HUES48 (cell line): ENCODE measurements around the gene KLHL33.
"Not testable (repeated sequence)": the region's sequence is repeated elsewhere in the genome, so short reads cannot be mapped to it uniquely, and the experiment has no call there.

Source experiments
- H3K27ac ChIP-seq: one replicate; pipeline ENCODE4 v1.7.0; 2013; ENCODE audit warnings: low read depth, low read length, inconsistent platforms
- H3K27me3 ChIP-seq: 2 replicates; pipeline ENCODE4 v1.6.1; 2013; ENCODE audit warnings: mild to moderate bottlenecking, low read length; ENCODE audit not compliant: control insufficient read depth, insufficient read depth
- H3K36me3 ChIP-seq: 2 replicates; pipeline ENCODE4 v1.6.1; 2013; ENCODE audit warnings: low read length; ENCODE audit not compliant: control insufficient read depth, insufficient read depth
- H3K4me1 ChIP-seq: 2 replicates; pipeline ENCODE4 v1.6.1; 2013; ENCODE audit warnings: mild to moderate bottlenecking, low read length; ENCODE audit not compliant: control insufficient read depth, insufficient read depth
- H3K4me3 ChIP-seq: 2 replicates; pipeline ENCODE4 v1.5.1; 2013; ENCODE audit warnings: mild to moderate bottlenecking, low read depth, low read length
- H3K9ac ChIP-seq: 2 replicates; pipeline ENCODE4 v1.6.1; 2013; ENCODE audit warnings: mild to moderate bottlenecking, low read depth, low read length, moderate library complexity
- H3K9me3 ChIP-seq: 2 replicates; pipeline ENCODE4 v1.6.1; 2013; ENCODE audit warnings: low read length; ENCODE audit not compliant: control insufficient read depth, insufficient read depth

The KLHL33 gene

GRCh38 chr14:20443650-20444049 is 7.7 kb upstream of the KLHL33 start:
- H3K9ac ChIP-seq, H3K27me3 ChIP-seq, H3K4me3 ChIP-seq, H3K27ac ChIP-seq, H3K4me1 ChIP-seq, H3K9me3 ChIP-seq: not testable (repeated sequence)
- peaks cover 37% of the 10 kb centered on the region for H3K36me3 ChIP-seq

DNA sequence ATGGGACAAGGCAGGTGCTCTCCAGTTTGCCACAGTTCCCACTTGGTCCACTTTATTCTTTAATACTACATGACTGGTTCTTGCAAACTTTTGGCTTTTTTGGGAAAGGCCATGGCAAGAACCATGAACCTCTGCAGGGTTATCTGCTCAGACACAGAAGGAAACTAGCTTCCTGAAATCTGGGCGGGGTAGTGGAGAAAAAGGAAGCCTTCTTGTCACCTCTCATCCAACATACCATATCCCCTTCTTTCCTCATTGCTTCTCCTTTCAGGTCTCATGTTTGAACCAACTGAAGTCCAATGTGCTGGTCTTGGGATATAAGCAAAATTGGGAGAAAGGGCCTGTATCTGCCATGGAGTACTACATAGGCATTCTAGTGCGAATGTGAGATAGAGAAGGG is 5.5 kb upstream of the KLHL33 start:
- no peak overlapping the region for H3K4me3 ChIP-seq
- H3K4me1 ChIP-seq = no peaks in the 10 kb centered on the region
- no peaks in the 10 kb centered on the region for H3K27me3 ChIP-seq
- H3K27ac ChIP-seq = no peak overlapping the region
- peaks cover 15% of the 10 kb centered on the region for H3K36me3 ChIP-seq
- no peak overlapping the region for H3K9ac ChIP-seq
- H3K9me3 ChIP-seq = no peaks in the 10 kb centered on the region

GRCh38 chr14:20440882-20441281 is 4.9 kb upstream of the KLHL33 start:
- H3K4me1 ChIP-seq = no peaks in the 10 kb centered on the region; the same call in 1 of the 2 replicates
- no peaks in the 10 kb centered on the region for H3K9me3 ChIP-seq
- no peak overlapping the region for H3K27ac ChIP-seq
- H3K27me3 ChIP-seq = no peaks in the 10 kb centered on the region
- no peak overlapping the region for H3K4me3 ChIP-seq
- no peak overlapping the region for H3K9ac ChIP-seq
- peaks cover 9% of the 10 kb centered on the region for H3K36me3 ChIP-seq

- Histone ChIP-seq H3K36me3 (peaks cover 5% of the 10 kb centered on the region), H3K27ac (no peak overlapping the region), H3K27me3 (no peaks in the 10 kb centered on the region), H3K4me1 (no peaks in the 10 kb centered on the region; the same call in 1 of the 2 replicates), H3K4me3 (no peak overlapping the region), H3K9me3 (no peaks in the 10 kb centered on the region), H3K9ac (no peak overlapping the region)
These were observed 4.5 kb upstream of the KLHL33 start for GRCh38 chr14:20440465-20440864.

DNA sequence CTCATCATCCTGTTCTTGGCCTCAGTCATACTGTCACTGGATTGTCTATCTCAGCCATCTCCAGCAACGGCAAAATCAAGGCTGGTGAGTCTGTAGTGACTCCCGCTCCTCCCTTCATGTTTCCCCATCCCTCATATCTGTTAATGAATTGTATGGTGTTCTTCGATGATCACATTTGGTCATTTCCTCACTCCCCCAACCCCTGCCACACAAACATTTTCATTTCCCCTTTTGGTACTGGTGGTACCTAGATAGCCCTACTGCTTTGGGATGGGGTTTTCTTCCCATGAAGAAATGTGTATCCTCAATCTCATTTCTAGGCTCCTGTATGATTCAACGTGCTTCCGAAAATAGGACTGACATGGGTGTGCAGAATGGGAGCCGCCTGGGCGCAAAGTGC is 2.7 kb upstream of the KLHL33 start:
- Histone ChIP-seq H3K4me3 (no peak overlapping the region), H3K36me3 (no peaks in the 10 kb centered on the region)

DNA sequence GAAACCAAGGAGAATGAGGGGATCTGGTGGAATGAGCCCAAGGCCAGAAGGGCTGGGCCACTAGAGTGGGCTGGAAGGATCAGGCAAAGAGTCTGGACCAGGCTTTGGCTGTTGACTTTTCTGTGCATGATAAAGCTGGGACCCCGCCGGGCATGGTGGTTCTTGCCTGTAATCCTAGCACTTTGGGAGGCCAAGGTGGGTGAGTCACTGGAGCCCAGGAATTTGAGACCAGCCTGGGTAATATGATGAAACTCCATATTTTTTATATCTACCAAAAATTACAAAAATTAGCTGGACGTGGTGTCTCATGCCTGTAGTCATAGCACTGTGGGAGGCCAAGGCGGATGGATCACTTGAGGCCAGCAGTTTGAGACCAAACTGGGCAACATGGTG is 393 bp upstream of the KLHL33 start:
- no peaks in the 10 kb centered on the region; the same call in 1 of the 2 replicates for H3K4me1 ChIP-seq
- H3K36me3 ChIP-seq = no peaks in the 10 kb centered on the region
- H3K9ac ChIP-seq = no peak overlapping the region
- H3K27ac ChIP-seq = no peak overlapping the region
- no peaks in the 10 kb centered on the region for H3K27me3 ChIP-seq
- no peaks in the 10 kb centered on the region for H3K9me3 ChIP-seq
- no peak overlapping the region for H3K4me3 ChIP-seq

More for the DNA sequence above, 2.7 kb upstream of the KLHL33 start:
- H3K9ac ChIP-seq = no peak overlapping the region
- no peaks in the 10 kb centered on the region for H3K27me3 ChIP-seq
- H3K27ac ChIP-seq = no peak overlapping the region
- no peaks in the 10 kb centered on the region for H3K9me3 ChIP-seq
- no peaks in the 10 kb centered on the region; the same call in 1 of the 2 replicates for H3K4me1 ChIP-seq

- no peaks in the 10 kb centered on the region for H3K9me3 ChIP-seq
- no peak overlapping the region for H3K4me3 ChIP-seq
- H3K9ac ChIP-seq = no peak overlapping the region
- no peaks in the 10 kb centered on the region; the same call in 1 of the 2 replicates for H3K4me1 ChIP-seq
- no peaks in the 10 kb centered on the region for H3K27me3 ChIP-seq
- H3K36me3 ChIP-seq = no peaks in the 10 kb centered on the region
- no peak overlapping the region for H3K27ac ChIP-seq
These were observed 1.0 kb downstream of the KLHL33 start for GRCh38 chr14:20434701-20435581.

GRCh38 chr14:20429801-20430669 is 5.9 kb downstream of the KLHL33 start:
- Histone ChIP-seq H3K9me3 (no peaks in the 10 kb centered on the region), H3K4me3 (no peak overlapping the region), H3K9ac (no peak overlapping the region), H3K4me1 (peaks cover 6% of the 10 kb centered on the region; the same call in 1 of the 2 replicates), H3K27ac (no peak overlapping the region), H3K27me3 (no peaks in the 10 kb centered on the region), H3K36me3 (no peaks in the 10 kb centered on the region)

- Histone ChIP-seq H3K27me3 (no peaks in the 10 kb centered on the region), H3K4me3 (no peak overlapping the region), H3K36me3 (no peaks in the 10 kb centered on the region), H3K4me1 (peaks cover 6% of the 10 kb centered on the region; the same call in 1 of the 2 replicates), H3K27ac (no peak overlapping the region), H3K9ac (no peak overlapping the region), H3K9me3 (no peaks in the 10 kb centered on the region)
These were observed 7.2 kb downstream of the KLHL33 start for GRCh38 chr14:20428802-20429201.

DNA sequence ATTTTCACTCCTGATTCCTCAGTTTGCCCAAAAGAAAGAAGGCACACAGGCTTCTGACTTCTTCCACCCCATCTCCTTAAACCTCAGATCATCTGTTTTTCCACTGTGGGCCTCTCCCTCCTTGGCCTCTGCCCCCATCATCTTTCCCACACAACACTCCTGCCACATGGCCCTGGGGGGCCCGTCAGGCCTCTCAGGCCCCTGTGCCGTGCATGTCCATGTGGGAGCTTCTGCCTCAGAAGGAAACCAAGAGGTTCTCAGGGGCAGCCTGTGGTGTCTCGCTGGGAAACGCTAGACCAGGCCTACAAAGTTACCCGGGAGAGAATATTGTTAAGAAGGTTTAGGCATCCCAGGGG is 8.0 kb downstream of the KLHL33 start:
- H3K4me3 ChIP-seq = no peak overlapping the region
- no peak overlapping the region for H3K9ac ChIP-seq
- H3K4me1 ChIP-seq = peaks cover 6% of the 10 kb centered on the region; the same call in 1 of the 2 replicates
- no peaks in the 10 kb centered on the region for H3K9me3 ChIP-seq
- H3K27ac ChIP-seq = no peak overlapping the region
- H3K27me3 ChIP-seq = no peaks in the 10 kb centered on the region
- H3K36me3 ChIP-seq = no peaks in the 10 kb centered on the region
